K562 (cell line): ENCODE measurements around the gene CTRL. TPM values are rescaled to one million over a fixed set of nuclear protein-coding genes. Genes with fewer than 3 reads are reported as not detected.
A peak's percentile ranks its signal among the peaks of the same experiment; 100 is the strongest.

Experiments used
- BMI1 ChIP-seq: fragments of 150-350 bp; IDR thresholded peaks from 2 replicates; pipeline ENCODE4 v1.6.1; 2014; ENCODE audit warnings: low read length
- DDX20 ChIP-seq: fragments of 450-650 bp; IDR thresholded peaks from 2 replicates; pipeline ENCODE4 v1.6.1; 2016; ENCODE audit warnings: missing genetic modification characterization, low read depth, mild to moderate bottlenecking, missing compliant biosample characterization, moderate library complexity
- EGR1 ChIP-seq: fragments of 450-650 bp; conservative IDR thresholded peaks from 2 replicates; pipeline ENCODE4 v1.6.1; 2017; ENCODE audit warnings: mild to moderate bottlenecking
- ELF1 ChIP-seq: fragments of 200-800 bp; sonication (Bioruptor generic); IDR thresholded peaks from 2 replicates; pipeline ENCODE4 v1.6.1; 2016; ENCODE audit warnings: missing genetic modification characterization, missing compliant biosample characterization
- HNRNPK ChIP-seq: fragments of 200-400 bp; formaldehyde crosslinking; IDR thresholded peaks from one replicate; pipeline ENCODE4 v1.6.1; 2018; ENCODE audit warnings: mild to moderate bottlenecking, low read depth, low read length; ENCODE audit not compliant: poor library complexity, severe bottlenecking
- MAZ ChIP-seq, 2 experiments: fragments of 450-650 bp in 1 of 2; sonication (generic) in 1 of 2; formaldehyde crosslinking; IDR thresholded peaks in 1 of 2; conservative IDR thresholded peaks in 1 of 2; 2 replicates each; pipeline versions ENCODE4 v1.4.0 to v1.5.0; 2020; ENCODE audit warnings: mild to moderate bottlenecking in 1 of 2, missing genetic modification reagents in 1 of 2
- MYNN ChIP-seq, 2 experiments: sonication (generic); formaldehyde crosslinking in 1 of 2; IDR thresholded peaks; 2 replicates each; pipeline versions ENCODE4 v1.5.0 to v1.6.1; 2016 to 2020; ENCODE audit warnings: antibody characterized with exemption in 1 of 2, missing genetic modification reagents in 1 of 2
- SIRT6 ChIP-seq: IDR thresholded peaks from one replicate; pipeline ENCODE4 v1.6.1; 2012; ENCODE audit warnings: low read depth, mild to moderate bottlenecking, control low read depth, inconsistent platforms, low read length, moderate library complexity
- SMAD3 ChIP-seq: fragments of 450-650 bp; formaldehyde crosslinking; conservative IDR thresholded peaks from 2 replicates; pipeline ENCODE4 v1.4.0; 2020; ENCODE audit warnings: mild to moderate bottlenecking
- SRF ChIP-seq, 2 experiments: fragments of 250-450, 450-650 bp in 1 of 2; sonication (Bioruptor Pico) in 1 of 2; sonication (generic) in 1 of 2; formaldehyde crosslinking; IDR thresholded peaks; 2 replicates each; pipeline versions ENCODE4 v1.5.0 to v1.5.1; 2020 to 2022; ENCODE audit warnings: mild to moderate bottlenecking in 1 of 2, missing genetic modification reagents in 1 of 2
- TAF1 ChIP-seq: IDR thresholded peaks from 2 replicates; pipeline ENCODE4 v1.6.1; 2011; ENCODE audit warnings: mild to moderate bottlenecking, low read length, moderate library complexity; ENCODE audit not compliant: insufficient read depth, control insufficient read depth, severe bottlenecking; ENCODE audit errors: extremely low read depth
- TAF9B ChIP-seq: fragments of 450-650 bp; IDR thresholded peaks from 2 replicates; pipeline ENCODE4 v1.6.1; 2018; ENCODE audit warnings: mild to moderate bottlenecking; ENCODE audit not compliant: partially characterized antibody
- TFAM ChIP-seq: fragments of 250-450 bp; sonication (Bioruptor Pico); conservative IDR thresholded peaks from 2 replicates; pipeline ENCODE4 v1.5.0; 2021; ENCODE audit warnings: mild to moderate bottlenecking, moderate library complexity
- YBX1 ChIP-seq: fragments of 450-650 bp; IDR thresholded peaks from 2 replicates; pipeline ENCODE4 v1.7.1; 2016; ENCODE audit warnings: mild to moderate bottlenecking
- ZNF165 ChIP-seq: fragments of 250-450 bp; sonication (Bioruptor Pico); IDR thresholded peaks from 2 replicates; pipeline ENCODE4 v1.4.0; 2020; ENCODE audit warnings: borderline replicate concordance
- ZNF507 ChIP-seq: conservative IDR thresholded peaks from 2 replicates; pipeline ENCODE4 v1.6.1; 2017; ENCODE audit warnings: missing genetic modification characterization, missing compliant biosample characterization
- polyA plus RNA-seq, 8 experiments: library from polyadenylated mRNA; depleted of rRNA in 4 of 8; stranded (reverse) in 5 of 8; unstranded in 3 of 8; fragments of >200 nt; fragmentation: Nextera tagmentation in 2 of 8; fragmentation: Illumina TruSeq in 1 of 8; extraction: Ambion mirVana in 2 of 8; extraction: Trizol in 1 of 8; gene quantifications; 2 replicates each; pipeline versions ENCODE4 v1.2.1 to v1.2.3, GENCODE V29; 2011 to 2014; ENCODE audit warnings: inconsistent platforms in 1 of 8, missing spikeins in 1 of 8
- total RNA-seq, 7 experiments: library from RNA; depleted of rRNA in 6 of 7; stranded (reverse); fragments of >200 nt in 6 of 7; fragmentation: Illumina TruSeq in 2 of 7; extraction: Trizol in 2 of 7; gene quantifications; 2 replicates each; pipeline versions ENCODE4 v1.2.1 to v1.2.3, GENCODE V29; 2011 to 2021; ENCODE audit warnings: low replicate concordance in 1 of 7
- TF ChIP-seq, protein P1 (sequence below): sonication (generic); formaldehyde crosslinking; IDR thresholded peaks from 2 replicates; pipeline ENCODE4 v1.8.0; 2022; ENCODE audit warnings: mild to moderate bottlenecking, missing genetic modification reagents, borderline replicate concordance
- TF ChIP-seq, protein P2 (sequence below): sonication (generic); formaldehyde crosslinking; IDR thresholded peaks from 2 replicates; pipeline ENCODE4 v1.9.0; 2022; ENCODE audit warnings: mild to moderate bottlenecking, missing genetic modification reagents
- TF ChIP-seq, protein P3 (sequence below): fragments of 450-650 bp; IDR thresholded peaks from 2 replicates; pipeline ENCODE4 v1.7.0; 2016; ENCODE audit warnings: borderline replicate concordance
- TF ChIP-seq, protein P4 (sequence below): sonication (generic); formaldehyde crosslinking; IDR thresholded peaks from 2 replicates; pipeline ENCODE4 v1.8.1; 2022; ENCODE audit warnings: missing genetic modification reagents
- TF ChIP-seq, protein P5 (sequence below): sonication (generic); IDR thresholded peaks from 2 replicates; pipeline ENCODE4 v1.6.1; 2016

CTRL gene
- total and polyA plus RNA-seq, 9 of the 15 experiments (the other 6 are each of a cell fraction or from before 2014, with no cell fraction given): 1.4 to 5.6 (median 2.5) TPM

DNA sequence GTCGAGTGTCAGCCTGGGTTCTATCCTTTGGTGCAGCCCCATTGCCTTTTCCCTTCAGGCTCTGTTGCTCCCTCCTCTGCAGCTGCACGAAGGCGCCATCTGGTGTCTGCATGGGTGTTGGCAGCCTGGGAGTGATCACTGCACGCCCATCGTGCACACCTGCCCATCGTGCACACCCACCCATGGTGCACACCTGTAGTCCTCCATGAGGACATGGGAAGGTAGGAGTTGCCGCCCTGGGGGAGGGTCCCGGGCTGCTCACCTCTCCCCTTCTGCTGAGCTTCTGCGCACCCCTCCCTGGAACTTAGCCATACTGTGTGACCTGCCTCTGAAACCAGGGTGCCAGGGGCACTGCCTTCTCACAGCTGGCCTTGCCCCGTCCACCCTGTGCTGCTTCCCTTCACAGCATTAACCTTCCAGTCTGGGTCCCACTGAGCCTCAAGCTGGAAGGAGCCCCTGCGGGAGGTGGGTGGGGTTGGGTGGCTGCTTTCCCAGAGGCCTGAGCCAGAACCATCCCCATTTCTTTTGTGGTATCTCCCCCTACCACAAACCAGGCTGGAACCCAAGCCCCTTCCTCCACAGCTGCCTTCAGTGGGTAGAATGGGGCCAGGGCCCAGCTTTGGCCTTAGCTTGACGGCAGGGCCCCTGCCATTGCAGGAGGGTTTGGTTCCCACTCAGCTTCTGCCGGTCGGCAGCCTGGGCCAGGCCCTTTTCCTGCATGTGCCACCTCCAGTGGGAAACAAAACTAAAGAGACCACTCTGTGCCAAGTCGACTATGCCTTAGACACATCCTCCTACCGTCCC, 2.9 kb downstream of the CTRL start (continued):
- TF ChIP-seq, protein P1, sequence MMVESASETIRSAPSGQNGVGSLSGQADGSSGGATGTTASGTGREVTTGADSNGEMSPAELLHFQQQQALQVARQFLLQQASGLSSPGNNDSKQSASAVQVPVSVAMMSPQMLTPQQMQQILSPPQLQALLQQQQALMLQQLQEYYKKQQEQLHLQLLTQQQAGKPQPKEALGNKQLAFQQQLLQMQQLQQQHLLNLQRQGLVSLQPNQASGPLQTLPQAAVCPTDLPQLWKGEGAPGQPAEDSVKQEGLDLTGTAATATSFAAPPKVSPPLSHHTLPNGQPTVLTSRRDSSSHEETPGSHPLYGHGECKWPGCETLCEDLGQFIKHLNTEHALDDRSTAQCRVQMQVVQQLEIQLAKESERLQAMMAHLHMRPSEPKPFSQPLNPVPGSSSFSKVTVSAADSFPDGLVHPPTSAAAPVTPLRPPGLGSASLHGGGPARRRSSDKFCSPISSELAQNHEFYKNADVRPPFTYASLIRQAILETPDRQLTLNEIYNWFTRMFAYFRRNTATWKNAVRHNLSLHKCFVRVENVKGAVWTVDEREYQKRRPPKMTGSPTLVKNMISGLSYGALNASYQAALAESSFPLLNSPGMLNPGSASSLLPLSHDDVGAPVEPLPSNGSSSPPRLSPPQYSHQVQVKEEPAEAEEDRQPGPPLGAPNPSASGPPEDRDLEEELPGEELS (CRISPR knock-in tag): no peak
- TF ChIP-seq TAF1 (no peak), ELF1 (tag) (no peak), ZNF507 (tag) (no peak), TAF9B (no peak), DDX20 (tag) (no peak), MAZ (CRISPR knock-in tag; conservative IDR thresholded peaks at IDR 0.05 in 1 of 2, IDR thresholded peaks at IDR 0.05 in 1 of 2) (0 out of 4 replicates have a peak, but pooled peaks of 1 of the 2 experiments have one; percentile 23), SMAD3 (CRISPR knock-in tag) (no peak), YBX1 (no peak), ZNF165 (CRISPR knock-in tag) (no peak), EGR1 (no peak), SRF (CRISPR knock-in tag; IDR thresholded peaks at IDR 0.05) (no peak), HNRNPK (no peak), BMI1 (no peak), MYNN (IDR thresholded peaks at IDR 0.05) (peak; percentile 55; the same call in 1 of the 2 replicates), MYNN (CRISPR knock-in tag; IDR thresholded peaks at IDR 0.05) (no peak), TFAM (CRISPR knock-in tag) (no peak), SIRT6 (no peak)
- TF ChIP-seq, protein P2, sequence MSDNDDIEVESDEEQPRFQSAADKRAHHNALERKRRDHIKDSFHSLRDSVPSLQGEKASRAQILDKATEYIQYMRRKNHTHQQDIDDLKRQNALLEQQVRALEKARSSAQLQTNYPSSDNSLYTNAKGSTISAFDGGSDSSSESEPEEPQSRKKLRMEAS (CRISPR knock-in tag): peak; percentile 21
- TF ChIP-seq, protein P3, sequence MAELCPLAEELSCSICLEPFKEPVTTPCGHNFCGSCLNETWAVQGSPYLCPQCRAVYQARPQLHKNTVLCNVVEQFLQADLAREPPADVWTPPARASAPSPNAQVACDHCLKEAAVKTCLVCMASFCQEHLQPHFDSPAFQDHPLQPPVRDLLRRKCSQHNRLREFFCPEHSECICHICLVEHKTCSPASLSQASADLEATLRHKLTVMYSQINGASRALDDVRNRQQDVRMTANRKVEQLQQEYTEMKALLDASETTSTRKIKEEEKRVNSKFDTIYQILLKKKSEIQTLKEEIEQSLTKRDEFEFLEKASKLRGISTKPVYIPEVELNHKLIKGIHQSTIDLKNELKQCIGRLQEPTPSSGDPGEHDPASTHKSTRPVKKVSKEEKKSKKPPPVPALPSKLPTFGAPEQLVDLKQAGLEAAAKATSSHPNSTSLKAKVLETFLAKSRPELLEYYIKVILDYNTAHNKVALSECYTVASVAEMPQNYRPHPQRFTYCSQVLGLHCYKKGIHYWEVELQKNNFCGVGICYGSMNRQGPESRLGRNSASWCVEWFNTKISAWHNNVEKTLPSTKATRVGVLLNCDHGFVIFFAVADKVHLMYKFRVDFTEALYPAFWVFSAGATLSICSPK: no peak
- TF ChIP-seq, protein P4, sequence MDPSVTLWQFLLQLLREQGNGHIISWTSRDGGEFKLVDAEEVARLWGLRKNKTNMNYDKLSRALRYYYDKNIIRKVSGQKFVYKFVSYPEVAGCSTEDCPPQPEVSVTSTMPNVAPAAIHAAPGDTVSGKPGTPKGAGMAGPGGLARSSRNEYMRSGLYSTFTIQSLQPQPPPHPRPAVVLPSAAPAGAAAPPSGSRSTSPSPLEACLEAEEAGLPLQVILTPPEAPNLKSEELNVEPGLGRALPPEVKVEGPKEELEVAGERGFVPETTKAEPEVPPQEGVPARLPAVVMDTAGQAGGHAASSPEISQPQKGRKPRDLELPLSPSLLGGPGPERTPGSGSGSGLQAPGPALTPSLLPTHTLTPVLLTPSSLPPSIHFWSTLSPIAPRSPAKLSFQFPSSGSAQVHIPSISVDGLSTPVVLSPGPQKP (CRISPR knock-in tag): no peak
- TF ChIP-seq, protein P5, sequence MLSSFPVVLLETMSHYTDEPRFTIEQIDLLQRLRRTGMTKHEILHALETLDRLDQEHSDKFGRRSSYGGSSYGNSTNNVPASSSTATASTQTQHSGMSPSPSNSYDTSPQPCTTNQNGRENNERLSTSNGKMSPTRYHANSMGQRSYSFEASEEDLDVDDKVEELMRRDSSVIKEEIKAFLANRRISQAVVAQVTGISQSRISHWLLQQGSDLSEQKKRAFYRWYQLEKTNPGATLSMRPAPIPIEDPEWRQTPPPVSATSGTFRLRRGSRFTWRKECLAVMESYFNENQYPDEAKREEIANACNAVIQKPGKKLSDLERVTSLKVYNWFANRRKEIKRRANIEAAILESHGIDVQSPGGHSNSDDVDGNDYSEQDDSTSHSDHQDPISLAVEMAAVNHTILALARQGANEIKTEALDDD: no peak
